Urothelium cell line (cell line): ENCODE measurements around the gene PLCB2.

ENCODE experiments used
- DNase-seq: peaks from one replicate; pipeline ENCODE4 v3.0.0; 2011; ENCODE audit warnings: low spot score, mixed read lengths
- FAIRE-seq: peaks from 2 replicates; lab custom pipeline; 2011; peaks lifted over from hg19 to GRCh38; lab: Jason Lieb, UNC

PLCB2 gene

GRCh38 chr15:40307421-40308211 is at the start of gene PLCB2:
TSS of gene PLCB2 (minus strand) at chr15:40307935. CDS start at chr15:40307672, 263 bp downstream.
- FAIRE-seq (no peak), DNase-seq (peak; percentile 75)

- DNase-seq (no peak), FAIRE-seq (no peak)
Observed at GRCh38 chr15:40357246-40357645, 49.5 kb upstream of the PLCB2 start.

- FAIRE-seq (no peak), DNase-seq (no peak)
Observed at GRCh38 chr15:40355976-40356585, 48.3 kb upstream of the PLCB2 start.

- no peak for FAIRE-seq
- peak; percentile 67 for DNase-seq
Observed at GRCh38 chr15:40354408-40355171, 46.9 kb upstream of the PLCB2 start.

- no peak for DNase-seq
Observed at GRCh38 chr15:40353697-40354096, 46.0 kb upstream of the PLCB2 start.

GRCh38 chr15:40352281-40352901 is 44.7 kb upstream of the PLCB2 start:
- FAIRE-seq (no peak), DNase-seq (no peak)

More at GRCh38 chr15:40353697-40354096, 46.0 kb upstream of the PLCB2 start:
- no peak for FAIRE-seq

GRCh38 chr15:40349163-40349562 is 41.4 kb upstream of the PLCB2 start:
- FAIRE-seq (no peak), DNase-seq (no peak)

GRCh38 chr15:40348474-40348870 is 40.7 kb upstream of the PLCB2 start:
- no peak for DNase-seq
- FAIRE-seq, result no peak

- no peak for FAIRE-seq
- DNase-seq, result no peak
Observed at GRCh38 chr15:40347559-40348473, 40.1 kb upstream of the PLCB2 start.

GRCh38 chr15:40346579-40347558 is 39.1 kb upstream of the PLCB2 start:
- no peak for DNase-seq
- no peak for FAIRE-seq

GRCh38 chr15:40345867-40346578 is 38.3 kb upstream of the PLCB2 start:
- FAIRE-seq, result no peak
- no peak for DNase-seq

- DNase-seq (no peak), FAIRE-seq (no peak)
Observed at GRCh38 chr15:40345225-40345866, 37.6 kb upstream of the PLCB2 start.

GRCh38 chr15:40344631-40345120 is 36.9 kb upstream of the PLCB2 start:
- no peak for FAIRE-seq
- peak; percentile 63 for DNase-seq

GRCh38 chr15:40344217-40344616 is 36.5 kb upstream of the PLCB2 start:
- DNase-seq, result no peak
- FAIRE-seq, result no peak

- peak; percentile 85 for FAIRE-seq
- DNase-seq, result peak; percentile 82
Observed at GRCh38 chr15:40343512-40343911, 35.8 kb upstream of the PLCB2 start.

- FAIRE-seq, result peak; percentile 27
- no peak for DNase-seq
Observed at GRCh38 chr15:40342416-40343320, 34.9 kb upstream of the PLCB2 start.
